HG03469 (cell line): ENCODE results near the gene ITGA5.
A peak's percentile ranks its signal among the peaks of the same experiment; 100 is the strongest.

ENCODE experiments used
- ATAC-seq: cut with Tn5 transposase; IDR thresholded peaks from one replicate; pipeline ENCODE4 v1.9.1; 2021; ENCODE audit warnings: mild to moderate bottlenecking, moderate library complexity, moderate number of reproducible peaks; ENCODE audit not compliant: unreplicated experiment

ITGA5 gene

GRCh38 chr12:54373649-54374561 lies 45.2 kb downstream of the ITGA5 start:
- ATAC-seq: no peak

- ATAC-seq: no peak
Observed at GRCh38 chr12:54372113-54372806, 46.8 kb downstream of the ITGA5 start.

GRCh38 chr12:54371328-54372112 lies 47.5 kb downstream of the ITGA5 start:
- no peak for ATAC-seq

DNA sequence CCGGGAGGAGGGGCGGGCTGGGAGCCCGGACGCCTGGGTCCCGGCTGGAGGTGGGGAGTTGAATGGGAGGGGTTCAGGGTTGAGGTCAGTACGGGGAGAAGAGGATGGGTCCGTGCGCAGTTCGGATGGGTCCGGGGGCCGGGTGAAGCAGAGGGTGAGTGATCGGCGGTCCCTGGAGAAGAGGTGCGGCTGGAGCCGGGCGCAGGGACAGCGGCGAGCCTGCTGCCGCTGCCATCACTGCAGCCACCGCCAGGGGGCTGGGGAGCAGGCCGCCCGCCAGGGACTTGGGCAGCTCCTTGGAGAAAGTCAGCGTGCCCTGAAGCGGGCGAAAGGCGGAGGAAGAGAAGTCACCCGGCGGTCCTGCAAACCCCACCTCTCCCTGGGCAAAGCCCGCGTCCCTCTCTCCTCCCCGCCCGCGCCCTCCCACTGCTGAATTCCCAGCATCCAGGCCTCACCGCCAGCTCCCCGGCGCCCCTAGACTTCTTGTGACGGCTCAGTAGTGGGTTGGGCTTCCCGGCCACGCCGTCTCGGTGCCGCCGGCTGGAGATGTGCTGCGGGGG lies 48.8 kb downstream of the ITGA5 start:
- no peak for ATAC-seq

DNA sequence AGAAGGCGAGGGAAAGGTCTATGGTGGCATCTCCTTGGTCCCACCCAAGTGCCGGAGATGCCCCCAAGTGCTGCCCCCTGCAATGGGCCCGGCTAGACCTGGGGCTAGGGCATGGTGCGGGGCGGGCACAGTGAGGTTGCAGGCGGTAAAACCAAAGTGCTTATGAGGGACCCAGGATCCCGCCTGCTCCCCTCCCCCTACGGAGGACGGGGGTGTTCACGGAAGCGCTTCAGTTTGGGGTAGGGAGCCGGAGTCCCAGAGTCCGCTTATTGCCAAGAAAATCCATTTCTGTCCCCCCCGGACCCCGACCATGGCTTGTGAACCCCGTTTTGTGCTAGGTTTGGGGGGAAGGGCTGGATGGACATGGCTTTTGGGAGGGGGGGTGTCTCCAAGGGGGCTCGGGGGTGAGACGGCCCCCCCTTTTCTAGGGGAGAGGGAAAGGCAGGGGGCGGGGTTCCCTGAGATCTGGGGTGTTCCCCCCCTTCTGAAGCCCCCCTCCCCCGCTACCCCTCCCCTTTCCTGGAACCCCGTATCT lies 49.4 kb downstream of the ITGA5 start:
- no peak for ATAC-seq

- peak; percentile 53 for ATAC-seq
Observed at GRCh38 chr12:54368709-54369596, 50.1 kb downstream of the ITGA5 start.

DNA sequence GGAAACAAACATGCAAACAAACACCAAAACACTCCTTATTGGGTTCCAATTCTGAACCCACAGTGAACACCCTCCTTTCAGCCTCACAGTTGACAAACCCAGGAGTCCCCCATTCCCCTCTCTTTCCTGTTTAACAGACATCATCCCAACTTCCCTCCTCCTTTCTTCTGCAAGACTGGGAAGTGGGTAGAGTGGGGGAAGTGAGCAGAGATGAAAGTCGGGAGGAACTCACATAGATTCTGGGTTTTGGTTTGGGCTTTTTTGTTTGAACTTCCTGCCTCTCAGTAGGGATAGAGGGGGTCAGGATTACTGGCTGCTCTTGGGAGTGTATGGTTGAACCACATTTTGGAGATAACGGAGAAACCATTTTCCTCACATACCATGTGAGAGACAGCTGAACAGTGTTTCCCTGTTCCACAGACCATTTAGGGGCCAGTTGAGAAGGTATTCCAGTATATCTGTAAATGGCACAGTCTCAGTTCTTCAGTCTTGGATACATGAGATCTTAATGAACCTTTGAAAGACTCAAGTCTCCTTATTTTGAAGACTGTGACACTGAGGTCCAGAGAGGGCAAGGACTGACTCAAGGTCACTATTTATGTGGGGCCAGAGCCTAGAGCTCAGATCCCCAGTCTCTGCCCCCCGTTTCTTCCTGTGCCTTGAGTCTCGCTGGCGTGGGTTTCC lies 50.9 kb downstream of the ITGA5 start:
- ATAC-seq: no peak

DNA sequence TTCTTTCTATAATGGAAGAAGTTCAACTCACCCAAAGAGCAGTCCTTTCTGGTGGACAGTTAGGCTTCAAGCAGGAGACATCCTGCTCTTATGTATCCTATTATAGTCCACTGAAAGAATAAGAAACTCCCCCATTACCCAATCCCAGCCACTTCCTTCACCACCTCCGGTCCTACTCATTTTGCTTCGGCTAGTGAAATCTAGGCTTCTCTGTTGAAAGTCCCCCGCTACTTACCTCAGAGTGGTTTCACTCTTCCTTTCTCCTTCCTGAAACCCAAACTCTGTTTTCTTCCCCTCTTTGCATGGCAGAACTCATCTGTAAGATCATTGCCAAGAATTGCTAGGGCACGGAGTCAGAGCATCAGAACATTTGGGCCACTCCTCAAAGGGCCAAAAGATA lies 54.7 kb downstream of the ITGA5 start, which contains the start of gene GPR84:
GPR84 (minus strand) TSS at position 74 of the 400 bp plus-strand sequence. CDS start 635 bp downstream, outside the sequence.
- no peak for ATAC-seq

- ATAC-seq: no peak
Observed at GRCh38 chr12:54363618-54364017, 55.4 kb downstream of the ITGA5 start.

DNA sequence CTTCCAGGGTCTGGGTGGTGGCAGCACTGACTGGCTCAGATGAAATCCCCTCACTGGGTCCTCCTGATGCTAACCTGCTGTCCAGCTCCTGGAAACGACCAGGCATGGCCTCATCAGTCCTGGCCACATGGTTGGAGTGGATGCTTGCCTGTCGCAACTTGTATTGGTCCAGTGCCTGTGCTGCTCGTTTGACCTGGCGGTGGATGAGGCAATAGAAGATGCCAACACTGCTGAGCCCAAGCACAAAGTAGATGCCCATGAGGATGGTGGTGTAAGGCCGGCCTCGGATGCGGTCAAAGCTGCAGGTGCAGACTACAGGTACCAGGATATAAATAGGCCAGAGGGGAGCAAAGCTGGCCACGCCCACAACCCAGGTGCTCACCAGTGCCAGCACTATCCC lies 56.0 kb downstream of the ITGA5 start:
- no peak for ATAC-seq

- ATAC-seq: no peak
Observed at GRCh38 chr12:54360717-54361456, 58.2 kb downstream of the ITGA5 start.

- ATAC-seq: no peak
Observed at GRCh38 chr12:54359762-54360351, 59.2 kb downstream of the ITGA5 start.

DNA sequence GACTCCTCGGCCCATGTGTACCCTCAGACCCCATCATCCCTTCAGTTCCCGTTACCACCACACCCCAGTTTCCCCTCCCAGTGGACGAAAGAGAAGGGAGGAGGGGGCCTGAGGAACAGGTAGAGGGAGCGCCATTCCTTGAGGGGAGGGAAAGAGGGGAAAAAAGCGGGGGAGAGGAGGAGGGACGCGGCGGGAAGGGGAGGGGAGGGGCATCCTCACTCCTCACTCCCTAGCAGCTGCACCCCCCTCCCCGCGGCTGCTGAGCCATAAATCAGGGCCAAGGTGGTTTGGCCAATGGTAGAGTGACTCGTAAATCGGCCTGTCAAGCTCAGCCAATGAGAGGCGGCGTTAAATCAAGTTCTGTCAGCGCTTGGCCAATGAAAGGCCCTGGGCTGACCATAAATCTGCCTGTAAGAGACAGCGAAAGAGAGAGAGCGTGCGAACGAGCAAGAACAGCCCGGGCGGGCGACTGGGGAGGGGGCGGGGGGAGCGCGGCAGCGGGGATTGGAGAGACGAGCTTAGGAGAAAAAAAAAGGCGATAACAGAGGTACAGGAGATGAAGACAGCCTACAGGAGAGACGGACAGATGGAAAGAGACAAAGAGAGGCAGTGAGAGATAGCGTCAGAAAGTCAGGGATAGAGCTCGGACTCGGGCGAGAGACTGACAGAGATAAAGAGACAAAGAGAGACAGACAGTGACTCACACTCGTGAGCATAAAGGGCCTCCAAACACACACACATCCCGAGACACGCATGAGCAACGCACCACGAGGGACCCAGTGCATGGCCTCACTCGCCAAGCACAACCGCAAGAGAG lies 59.9 kb downstream of the ITGA5 start:
- ATAC-seq: peak; percentile 93

DNA sequence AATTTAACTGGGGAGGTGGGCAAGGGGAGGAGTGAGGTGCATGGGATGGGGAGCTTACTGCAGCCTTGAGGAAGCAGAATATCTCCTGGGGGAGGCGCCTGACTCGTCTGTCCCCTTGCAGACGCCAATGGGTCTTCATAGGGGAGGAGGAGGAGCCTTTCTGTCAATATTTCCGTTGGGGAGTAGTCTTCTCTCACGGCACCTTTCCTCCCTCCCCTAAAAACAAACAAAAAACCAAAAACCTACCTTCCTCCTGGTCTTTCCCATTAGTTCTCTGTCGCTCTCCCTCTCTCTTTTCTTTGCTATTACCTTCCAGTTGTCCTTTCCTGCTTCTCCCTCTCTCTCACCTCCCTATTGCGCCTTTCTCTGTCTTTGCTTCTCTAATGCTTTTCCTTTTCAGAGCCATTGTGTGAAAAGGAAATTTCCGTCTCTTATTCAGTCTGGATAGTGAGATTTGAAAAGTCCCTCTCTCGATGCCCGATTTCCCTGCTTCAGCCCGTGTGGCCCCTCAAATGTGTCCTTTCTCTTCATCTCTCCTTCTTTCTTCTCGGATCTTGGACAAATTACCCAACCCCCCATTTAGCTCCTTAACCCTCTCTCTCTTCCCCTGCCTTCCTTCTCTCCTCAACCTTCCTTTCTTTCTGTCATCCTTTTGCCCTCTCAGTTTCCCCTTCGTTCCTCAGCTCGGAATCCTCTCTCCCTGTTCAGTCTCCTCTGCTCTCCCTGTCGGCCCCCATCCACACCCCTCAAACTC lies 60.7 kb downstream of the ITGA5 start:
- ATAC-seq: no peak

GRCh38 chr12:54357506-54358190 lies 61.4 kb downstream of the ITGA5 start:
- ATAC-seq: no peak

- ATAC-seq: no peak
Observed at GRCh38 chr12:54356951-54357356, 62.1 kb downstream of the ITGA5 start.
